Measurements from ENCODE around the gene PFKL.
A peak's percentile ranks its signal among the peaks of the same experiment; 100 is the strongest.
"Not testable (repeated sequence)": the region's sequence is repeated elsewhere in the genome, so short reads cannot be mapped to it uniquely, and the experiment has no call there.

The PFKL gene

DNA sequence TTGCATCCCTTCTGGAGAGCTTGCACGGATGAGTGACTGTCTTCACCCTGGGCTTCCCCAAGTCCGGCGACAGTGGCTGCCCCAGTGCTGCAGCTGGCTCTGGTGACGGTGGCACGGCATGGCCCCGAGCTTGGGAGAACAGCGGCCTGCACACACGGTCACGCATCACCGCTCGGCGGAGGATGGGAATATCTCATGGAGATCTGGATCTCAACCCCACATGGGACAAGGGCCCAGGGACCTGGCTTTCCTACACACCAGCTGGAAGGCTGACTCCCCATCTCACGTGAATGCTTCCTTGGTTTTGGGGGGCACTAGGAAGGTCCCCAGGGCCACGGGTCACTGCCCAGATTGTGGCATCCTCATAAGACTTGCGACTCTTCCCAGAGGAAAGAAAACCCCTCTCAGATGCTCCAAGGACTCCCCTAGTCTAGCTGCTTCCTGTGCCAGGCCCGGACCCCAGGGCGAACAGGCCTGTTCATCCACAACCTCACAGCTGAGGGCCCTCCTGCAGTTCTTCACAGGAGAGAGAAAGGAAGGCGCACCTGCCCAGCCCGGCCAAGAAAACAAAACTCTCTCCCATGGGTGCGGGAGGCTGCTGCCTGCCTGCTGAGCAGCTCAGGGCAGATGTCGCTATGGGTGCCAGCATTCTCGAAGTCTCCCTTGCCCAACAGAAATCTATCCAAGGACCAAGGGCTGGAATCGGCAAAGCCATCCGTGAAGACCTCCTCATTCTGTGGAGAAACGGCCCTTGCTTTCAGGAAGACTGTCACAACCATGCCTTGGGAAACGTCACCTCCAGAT is 29.4 kb downstream of the PFKL start:
- no peak for DNase-seq (ENCODE audit: low spot score)

DNA sequence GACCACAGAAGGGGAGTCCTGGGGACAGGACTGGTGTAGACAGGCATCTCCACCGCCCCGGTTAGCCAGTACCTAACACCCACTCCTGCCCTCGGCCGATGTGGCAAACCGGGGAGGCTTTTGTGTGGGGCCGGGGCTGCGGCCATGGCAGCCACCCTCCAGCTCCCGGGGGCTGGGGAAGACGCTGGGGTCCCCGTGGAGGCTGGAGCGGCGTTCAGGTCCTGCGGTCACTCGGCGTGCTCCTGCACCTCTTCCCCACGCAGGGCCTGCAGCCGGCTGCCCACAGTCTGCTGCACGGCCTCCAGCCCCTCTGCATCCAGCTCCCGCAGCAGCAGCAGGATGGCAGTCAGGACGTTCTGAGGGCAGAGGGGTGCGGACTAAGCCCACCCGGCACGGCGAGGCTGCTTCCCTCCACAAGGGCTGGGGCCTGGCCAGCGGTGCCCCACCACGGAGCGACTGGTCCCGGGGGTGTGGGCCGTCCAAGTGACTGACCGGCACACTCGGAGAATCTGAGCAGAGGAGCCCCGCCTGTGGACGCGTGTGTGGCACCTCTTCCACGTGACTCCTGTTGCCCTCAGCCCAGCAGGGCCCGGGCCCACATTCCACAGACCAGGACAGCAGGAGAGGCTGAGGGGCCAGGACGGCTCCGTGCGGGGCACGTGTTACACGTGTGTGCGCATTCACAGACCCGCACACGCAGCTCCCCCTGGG is 30.3 kb downstream of the PFKL start:
- DNase-seq (ENCODE audit: low spot score), result no peak

DNA sequence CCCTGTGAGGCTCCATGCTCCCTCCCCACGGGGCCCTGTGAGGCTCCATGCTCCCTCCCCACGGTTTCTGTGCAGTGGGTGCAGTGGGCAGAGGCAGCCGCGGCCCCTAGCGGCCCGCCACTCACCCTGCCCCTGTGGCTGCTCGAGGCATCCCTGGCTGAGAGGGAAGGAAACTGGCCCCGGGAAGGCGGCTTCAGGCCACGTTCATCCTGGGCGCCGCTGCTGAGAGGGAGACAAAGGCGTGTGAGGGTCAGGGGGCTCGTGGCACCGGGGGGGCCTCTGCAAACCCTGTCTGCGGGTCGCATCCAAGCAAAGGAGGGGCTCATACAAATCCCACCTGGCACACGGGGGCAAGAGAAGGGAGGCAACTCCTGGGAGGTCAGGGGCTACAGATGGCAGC is 30.8 kb downstream of the PFKL start:
- no peak for DNase-seq (ENCODE audit: low spot score)

DNA sequence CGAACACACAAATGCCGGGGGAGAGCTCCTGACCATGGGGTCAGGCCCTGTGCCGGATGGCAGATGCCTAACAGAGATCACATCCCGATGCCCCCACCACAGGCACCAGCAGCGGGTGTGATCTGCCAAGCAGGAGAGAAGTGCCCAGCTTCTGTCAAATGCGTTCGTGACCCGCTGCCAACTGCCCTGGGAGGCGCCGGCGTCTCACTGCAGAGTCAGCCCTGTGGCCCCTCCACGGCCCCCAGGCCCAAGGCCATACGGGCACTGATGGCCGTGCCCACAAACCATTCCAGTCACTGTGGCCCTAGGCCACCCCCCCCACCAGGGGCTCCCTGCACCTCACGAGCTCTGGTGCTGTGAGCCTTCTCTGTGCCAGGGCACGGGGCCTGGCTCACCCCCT is 31.4 kb downstream of the PFKL start:
- no peak for DNase-seq (ENCODE audit: low spot score)

DNA sequence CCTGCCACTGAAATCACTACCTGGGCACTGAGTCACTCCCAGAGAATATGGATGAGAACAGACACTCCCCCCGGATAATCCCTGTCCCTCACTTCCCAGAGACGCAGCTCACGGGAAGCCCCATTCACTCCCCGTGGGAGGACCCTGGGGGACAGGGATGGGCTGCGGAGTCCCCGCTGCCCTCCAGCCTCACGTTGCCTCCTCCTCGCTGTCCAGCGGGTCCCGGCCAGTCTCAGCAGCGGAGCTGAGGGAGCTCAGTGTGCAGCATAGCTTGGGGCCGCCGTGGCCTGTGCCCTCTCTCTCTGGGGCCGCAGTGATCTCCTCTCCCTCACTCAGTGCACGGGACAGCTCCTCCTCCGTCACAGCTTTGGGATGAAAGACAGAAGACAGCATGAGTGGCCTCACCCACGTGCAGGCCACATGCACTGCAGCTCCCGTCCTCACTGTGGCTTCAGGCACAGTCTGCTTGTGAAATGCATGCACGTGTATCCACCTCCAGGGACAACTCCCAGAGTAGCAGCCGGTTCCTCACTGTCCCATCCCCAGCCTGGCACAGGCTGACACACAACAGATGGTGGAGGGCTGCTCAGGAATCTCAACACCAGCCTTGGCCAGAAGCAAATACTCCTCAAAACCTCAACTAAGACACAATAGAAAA is 31.9 kb downstream of the PFKL start:
- DNase-seq (ENCODE audit: low spot score), result no peak

DNA sequence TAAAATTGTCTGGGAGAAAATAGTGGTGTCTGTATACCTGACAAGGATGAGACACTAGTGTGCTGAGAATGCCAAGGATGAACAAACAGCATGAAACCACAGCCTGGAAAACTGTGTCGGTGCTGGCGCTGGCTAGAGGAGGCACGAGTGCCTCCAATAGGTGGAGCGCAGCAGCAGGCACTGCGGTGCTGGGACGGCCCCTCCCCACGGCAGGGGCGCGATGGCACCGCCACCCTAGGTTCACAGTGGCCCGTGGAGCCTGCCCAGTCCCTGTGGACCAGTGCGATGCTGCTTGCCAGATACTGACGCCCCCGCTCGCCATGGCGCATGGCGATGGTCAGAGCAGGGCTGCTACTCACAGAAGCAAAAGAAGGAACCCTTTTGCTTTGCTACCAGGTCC is 32.5 kb downstream of the PFKL start:
- DNase-seq (ENCODE audit: low spot score), result no peak

- DNase-seq (ENCODE audit: low spot score), result no peak
These were observed 33.1 kb downstream of the PFKL start for GRCh38 chr21:44332965-44333364.

GRCh38 chr21:44333509-44334328 is 33.9 kb downstream of the PFKL start:
- no peak for DNase-seq (ENCODE audit: low spot score)

GRCh38 chr21:44334329-44335030 is 34.6 kb downstream of the PFKL start:
- DNase-seq (ENCODE audit: low spot score), result no peak

DNA sequence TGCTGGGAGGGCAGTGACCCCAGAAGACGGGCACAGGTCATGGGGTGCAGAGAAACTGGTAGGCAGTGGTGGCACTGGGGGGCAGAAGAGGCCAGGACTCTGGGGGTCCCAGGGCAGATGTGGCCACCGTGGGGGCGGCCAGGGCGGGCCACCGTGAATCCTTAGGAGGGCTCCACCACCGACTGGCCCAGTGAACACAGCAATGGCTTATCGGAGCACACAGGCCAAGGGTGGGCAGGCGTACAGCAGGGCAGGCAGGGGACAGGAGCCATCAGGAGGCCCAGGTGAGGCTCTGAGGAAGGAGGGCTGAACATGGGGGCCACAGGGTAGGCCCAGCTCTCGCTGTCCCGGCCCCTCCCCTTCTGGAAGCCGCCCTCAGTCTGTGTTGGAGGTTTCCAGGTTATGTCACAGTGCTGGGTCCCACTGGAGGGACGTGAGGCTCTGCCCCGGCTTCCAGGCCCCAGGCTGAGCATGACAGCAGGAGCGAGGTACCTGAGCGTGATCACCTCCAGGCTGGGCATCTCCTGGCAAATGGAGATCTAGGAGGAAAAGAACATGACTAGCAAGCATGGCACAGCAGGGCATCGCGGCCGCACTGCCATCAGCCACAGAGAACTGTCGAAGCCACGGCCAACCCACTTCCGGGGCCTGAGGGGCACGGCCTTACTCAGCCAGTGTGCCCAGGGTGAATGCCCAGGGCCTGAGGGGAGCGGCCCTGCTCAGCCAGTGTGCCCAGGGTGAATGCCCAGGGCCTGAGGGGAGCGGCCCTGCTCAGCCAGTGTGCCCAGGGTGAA is 35.6 kb downstream of the PFKL start:
- DNase-seq (ENCODE audit: low spot score), result no peak

DNA sequence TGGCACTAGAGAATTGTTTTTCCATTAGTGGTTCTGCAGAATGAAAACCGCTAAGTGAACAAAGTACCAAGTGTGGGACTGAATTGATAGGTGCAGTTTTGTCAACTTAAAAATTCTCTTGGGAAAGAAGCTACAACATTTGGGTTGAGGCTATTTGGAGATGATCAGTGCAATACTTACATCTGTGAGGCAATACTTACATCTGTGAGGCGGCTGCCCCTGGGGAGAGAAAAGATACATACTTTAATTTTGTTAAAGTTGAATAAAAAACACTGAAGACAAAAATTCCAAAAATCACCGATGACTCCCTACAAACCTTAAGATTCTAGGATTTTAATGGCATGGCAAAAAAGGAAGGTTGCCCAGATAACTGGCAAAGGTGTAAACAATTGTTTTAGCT is 37.6 kb downstream of the PFKL start:
- no peak for DNase-seq (ENCODE audit: low spot score)

- peak; percentile 69 for DNase-seq (ENCODE audit: low spot score)
These were observed 38.4 kb downstream of the PFKL start for GRCh38 chr21:44337941-44338895.

DNA sequence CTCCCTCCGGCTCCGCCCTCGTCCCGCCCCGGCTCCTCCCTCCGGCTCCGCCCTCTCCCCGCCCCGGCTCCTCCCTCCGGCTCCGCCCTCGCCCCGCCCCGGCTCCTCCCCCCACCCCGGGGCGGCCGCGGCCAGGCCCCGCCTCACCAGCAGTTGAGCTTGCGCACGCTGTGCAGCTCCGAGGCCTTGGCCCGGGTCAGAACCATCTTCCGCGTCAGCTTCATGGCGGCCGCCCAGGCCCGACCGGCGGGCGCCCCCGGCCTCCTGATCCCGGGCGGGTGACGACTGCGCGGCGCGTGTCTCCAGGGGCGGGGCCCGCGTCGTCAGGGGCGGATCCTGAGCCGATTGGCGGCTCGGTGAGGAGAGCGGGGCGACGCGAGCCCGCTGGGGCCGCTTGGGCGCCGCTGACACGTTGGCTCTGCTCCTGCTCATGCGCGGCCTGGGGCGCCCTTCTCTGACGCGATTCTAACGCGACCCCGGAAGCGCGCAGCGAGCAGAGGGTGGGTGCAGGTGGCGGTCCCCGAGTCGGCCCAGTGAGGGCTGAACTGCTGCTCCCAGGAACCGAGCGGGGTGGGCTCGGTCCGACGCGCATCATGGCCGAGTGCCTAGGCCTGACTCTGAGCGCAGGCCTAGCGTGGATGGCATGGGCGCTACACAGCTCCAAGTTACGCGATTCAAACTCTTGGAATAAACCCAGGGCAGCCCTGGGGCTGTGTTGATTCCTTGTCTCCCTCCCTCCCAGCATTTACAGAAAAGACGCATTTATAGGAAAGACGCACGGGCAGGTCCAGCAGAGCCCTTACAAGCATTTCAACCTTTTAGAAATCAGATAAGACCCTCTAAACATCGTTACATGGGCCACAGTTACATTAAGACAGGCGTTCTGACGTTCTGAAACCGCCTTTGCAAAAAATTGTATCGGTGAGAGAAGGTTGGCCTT is 39.4 kb downstream of the PFKL start, which contains the start of gene CFAP410:
TSS of gene CFAP410 (minus strand) at position 420 of the 940 bp plus-strand sequence. CDS start at position 224, 196 bp downstream.
- peak; percentile 99 for DNase-seq (ENCODE audit: low spot score)

- not testable (repeated sequence) for DNase-seq (ENCODE audit: low spot score)
These were observed 42.0 kb downstream of the PFKL start for GRCh38 chr21:44341726-44342458.

DNA sequence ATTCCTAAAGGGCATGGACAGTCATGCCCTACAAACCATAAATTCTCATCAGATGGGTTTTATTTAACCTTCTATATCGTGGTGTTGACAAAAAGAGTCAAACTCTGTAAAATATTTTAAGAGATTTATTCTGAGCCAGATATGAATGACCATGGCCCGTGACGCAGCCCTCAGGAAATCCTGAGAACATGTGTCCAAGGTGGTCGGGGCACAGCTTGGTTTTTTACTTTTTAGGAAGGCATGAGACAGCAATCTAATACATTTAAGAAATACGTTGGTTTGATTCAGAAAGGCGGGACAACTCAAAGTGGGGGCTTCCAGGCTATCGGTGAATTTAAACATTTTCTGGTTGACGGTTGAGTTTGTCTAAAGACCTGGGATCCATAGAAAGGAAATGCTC is 43.1 kb downstream of the PFKL start:
- DNase-seq (ENCODE audit: low spot score), result not testable (repeated sequence)

- DNase-seq (ENCODE audit: low spot score), result no peak
These were observed 44.8 kb downstream of the PFKL start for GRCh38 chr21:44344541-44345183.

DNA sequence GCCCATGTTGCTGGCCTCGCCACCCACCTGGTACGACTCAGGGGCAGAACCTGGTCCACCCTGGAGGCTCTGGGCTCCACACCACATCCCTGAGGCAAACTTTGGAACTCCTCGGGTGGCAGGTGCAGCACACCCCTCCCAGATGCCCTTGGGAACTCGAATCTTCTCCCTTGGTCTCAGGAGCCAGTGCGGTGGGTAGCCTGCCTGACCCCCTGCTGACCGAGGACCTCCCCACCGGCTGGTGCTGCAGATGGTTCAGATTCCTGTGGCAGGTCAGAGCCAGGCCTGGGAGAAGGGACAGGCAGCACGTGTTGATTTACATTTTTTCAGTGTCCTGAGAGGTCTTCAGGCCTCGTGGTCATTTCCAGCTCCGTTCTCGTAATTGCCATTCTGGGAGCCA is 45.6 kb downstream of the PFKL start:
- DNase-seq (ENCODE audit: low spot score), result no peak
